ENCODE measurements around the gene FAM8A1.

GRCh38 chr6:17601386-17601703 is 1.2 kb downstream of the FAM8A1 start:
- TF ChIP-seq CTCF (IDR thresholded peaks at IDR 0.05; ENCODE audit: insufficient read depth, low read length) = no peak
- TF ChIP-seq REST (IDR thresholded peaks at IDR 0.05; ENCODE audit: insufficient replicate concordance, low read depth) = no peak
- no peak for TF ChIP-seq POLR2AphosphoS5 (IDR thresholded peaks at IDR 0.05; ENCODE audit: low read depth)
- TF ChIP-seq GABPA (IDR thresholded peaks at IDR 0.05; ENCODE audit: low read depth) = no peak
- TF ChIP-seq SPI1 (IDR thresholded peaks at IDR 0.05; ENCODE audit: borderline replicate concordance, low read depth) = no peak
